HepG2 (cell line): ENCODE results near the gene PAM16. TPM values are rescaled to one million over a fixed set of nuclear protein-coding genes. Genes with fewer than 3 reads are reported as not detected.
A peak's percentile ranks its signal among the peaks of the same experiment; 100 is the strongest.

Experiments
- ATAD3A ChIP-seq: sonication (generic); formaldehyde crosslinking; IDR thresholded peaks from 2 replicates; pipeline ENCODE4 v1.4.0; 2020; ENCODE audit warnings: missing genetic modification reagents
- ATF3 ChIP-seq: sonication (generic); formaldehyde crosslinking; IDR thresholded peaks from 2 replicates; pipeline ENCODE4 v1.4.0; 2020; ENCODE audit warnings: missing genetic modification reagents
- DMTF1 ChIP-seq: sonication (generic); formaldehyde crosslinking; IDR thresholded peaks from 2 replicates; pipeline ENCODE4 v1.4.0; 2020; ENCODE audit warnings: mild to moderate bottlenecking, missing genetic modification reagents
- HINFP ChIP-seq: sonication (generic); formaldehyde crosslinking; IDR thresholded peaks from 2 replicates; pipeline ENCODE4 v1.4.0; 2020; ENCODE audit warnings: low read depth, mild to moderate bottlenecking, missing genetic modification reagents
- LCORL ChIP-seq, 2 experiments: fragments of 450-650 bp in 1 of 2; sonication (generic) in 1 of 2; formaldehyde crosslinking in 1 of 2; IDR thresholded peaks; 2 replicates each; pipeline versions ENCODE4 v1.5.0 to v1.6.1; 2017 to 2020; ENCODE audit warnings: antibody characterized with exemption in 1 of 2, missing genetic modification reagents in 1 of 2
- NFIC ChIP-seq: IDR thresholded peaks from 2 replicates; pipeline ENCODE4 v1.6.1; 2012; ENCODE audit warnings: mild to moderate bottlenecking, low read length, inconsistent platforms
- PHF8 ChIP-seq: sonication (generic); formaldehyde crosslinking; IDR thresholded peaks from 2 replicates; pipeline ENCODE4 v1.5.0; 2020; ENCODE audit warnings: missing genetic modification reagents
- RBFOX2 ChIP-seq: fragments of 200-400 bp; formaldehyde crosslinking; IDR thresholded peaks from 2 replicates; pipeline ENCODE4 v1.6.1; 2017; ENCODE audit warnings: low read depth, mild to moderate bottlenecking, low read length
- RFX5 ChIP-seq: IDR thresholded peaks from 2 replicates; pipeline ENCODE4 v1.6.1; 2011; ENCODE audit warnings: low read depth, low read length, improper control_type of control experiment
- SATB2 ChIP-seq: sonication (generic); formaldehyde crosslinking; IDR thresholded peaks from 2 replicates; pipeline ENCODE4 v1.5.0; 2020; ENCODE audit warnings: missing genetic modification reagents
- TMF1 ChIP-seq: sonication (generic); formaldehyde crosslinking; IDR thresholded peaks from 2 replicates; pipeline ENCODE4 v1.8.1; 2022; ENCODE audit warnings: low read depth, missing genetic modification reagents
- ZFP36L2 ChIP-seq: sonication (generic); formaldehyde crosslinking; IDR thresholded peaks from 2 replicates; pipeline ENCODE4 v1.4.0; 2020; ENCODE audit warnings: missing genetic modification reagents
- ZMAT3 ChIP-seq: sonication (generic); formaldehyde crosslinking; conservative IDR thresholded peaks from 2 replicates; pipeline ENCODE4 v1.7.0; 2021; ENCODE audit warnings: missing genetic modification reagents
- ZNF17 ChIP-seq: sonication (generic); formaldehyde crosslinking; IDR thresholded peaks from 2 replicates; pipeline ENCODE4 v1.5.0; 2020; ENCODE audit warnings: mild to moderate bottlenecking, missing genetic modification reagents
- ZNF362 ChIP-seq: sonication (generic); formaldehyde crosslinking; IDR thresholded peaks from 2 replicates; pipeline ENCODE4 v1.4.0; 2020; ENCODE audit warnings: missing genetic modification reagents, mild to moderate bottlenecking, borderline replicate concordance
- ZNF432 ChIP-seq: sonication (generic); formaldehyde crosslinking; IDR thresholded peaks from 2 replicates; pipeline ENCODE4 v1.5.0; 2020; ENCODE audit warnings: missing genetic modification reagents, mild to moderate bottlenecking, borderline replicate concordance
- ZNF577 ChIP-seq: sonication (generic); formaldehyde crosslinking; IDR thresholded peaks from 2 replicates; pipeline ENCODE4 v1.4.0; 2020; ENCODE audit warnings: mild to moderate bottlenecking, low read depth, missing genetic modification reagents, borderline replicate concordance
- ZNF614 ChIP-seq: IDR thresholded peaks from 2 replicates; pipeline ENCODE4 v1.6.1; 2018; ENCODE audit warnings: missing biosample characterization, missing genetic modification reagents, inconsistent platforms, borderline replicate concordance
- ZNF670 ChIP-seq: sonication (generic); formaldehyde crosslinking; IDR thresholded peaks from 2 replicates; pipeline ENCODE4 v1.8.0; 2022; ENCODE audit warnings: mild to moderate bottlenecking, missing genetic modification reagents, borderline replicate concordance
- ZNF773 ChIP-seq: sonication (generic); formaldehyde crosslinking; IDR thresholded peaks from 2 replicates; pipeline ENCODE4 v1.4.0; 2020; ENCODE audit warnings: missing genetic modification reagents, borderline replicate concordance
- polyA plus RNA-seq, 8 experiments: library from polyadenylated mRNA; depleted of rRNA in 3 of 8; stranded (reverse) in 7 of 8; unstranded in 1 of 8; fragments of >200 nt; fragmentation: Illumina TruSeq in 4 of 8; extraction: Trizol in 4 of 8; gene quantifications; 2 replicates each; pipeline versions ENCODE4 v1.2.1 to v1.2.3, GENCODE V29; 2011 to 2016; ENCODE audit warnings: low read depth in 4 of 8, missing spikeins in 1 of 8, mixed read lengths in 1 of 8; ENCODE audit not compliant: insufficient read depth in 1 of 8
- total RNA-seq, 5 experiments: library from RNA; depleted of rRNA; stranded (reverse); fragments of >200 nt; fragmentation: Illumina TruSeq; extraction: Trizol; gene quantifications; 2 replicates each; pipeline ENCODE4 v1.2.3, GENCODE V29; 2016; ENCODE audit warnings: low read depth in 1 of 5
- TF ChIP-seq, protein P1 (sequence below), 2 experiments: sonication (generic) in 1 of 2; formaldehyde crosslinking in 1 of 2; IDR thresholded peaks; 2 replicates each; pipeline versions ENCODE4 v1.5.1 to v1.6.1; 2011 to 2020; ENCODE audit warnings: borderline replicate concordance in 1 of 2, low read depth in 1 of 2, low read length in 1 of 2, mild to moderate bottlenecking in 1 of 2, missing genetic modification reagents in 1 of 2, moderate library complexity in 1 of 2

PAM16 gene
- total and polyA plus RNA-seq, 2 of the 13 experiments (the other 11 are each of a cell fraction or from before 2014, with no cell fraction given): 51.5 to 51.8 TPM

DNA sequence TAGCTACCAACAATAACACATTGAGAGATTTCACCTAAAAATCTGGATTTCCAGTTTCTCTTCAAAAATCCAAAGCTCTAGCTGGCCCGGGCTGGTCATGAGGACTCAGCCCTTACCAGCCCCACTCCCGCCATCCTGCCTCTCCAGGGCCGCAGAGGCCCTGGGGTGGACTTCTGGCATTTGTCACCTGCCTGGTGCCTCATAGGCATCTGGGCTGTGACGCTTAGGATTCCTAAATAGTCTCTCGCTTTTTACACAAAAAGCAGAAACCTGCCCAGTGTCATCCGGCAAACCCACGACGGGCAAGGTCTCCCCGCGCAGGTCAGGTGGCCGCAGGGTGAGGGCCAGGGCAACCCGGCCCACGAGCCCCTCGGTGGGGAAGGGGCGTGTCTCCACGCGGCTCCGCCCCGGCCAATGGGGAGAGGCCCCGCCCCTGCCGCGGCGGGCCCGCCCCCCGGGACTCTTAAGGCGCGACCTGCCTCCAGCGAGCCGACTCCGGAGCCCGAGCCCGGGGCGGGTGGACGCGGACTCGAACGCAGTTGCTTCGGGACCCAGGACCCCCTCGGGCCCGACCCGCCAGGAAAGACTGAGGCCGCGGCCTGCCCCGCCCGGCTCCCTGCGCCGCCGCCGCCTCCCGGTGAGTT is 20.4 kb upstream of the PAM16 start, which contains the start of gene VASN (continued):
- no peak for TF ChIP-seq ZNF17
- TF ChIP-seq ATAD3A: no peak
- 0 out of 2 replicates have a peak, but pooled peaks have one; percentile 51 for TF ChIP-seq RFX5
- TF ChIP-seq, protein P1, sequence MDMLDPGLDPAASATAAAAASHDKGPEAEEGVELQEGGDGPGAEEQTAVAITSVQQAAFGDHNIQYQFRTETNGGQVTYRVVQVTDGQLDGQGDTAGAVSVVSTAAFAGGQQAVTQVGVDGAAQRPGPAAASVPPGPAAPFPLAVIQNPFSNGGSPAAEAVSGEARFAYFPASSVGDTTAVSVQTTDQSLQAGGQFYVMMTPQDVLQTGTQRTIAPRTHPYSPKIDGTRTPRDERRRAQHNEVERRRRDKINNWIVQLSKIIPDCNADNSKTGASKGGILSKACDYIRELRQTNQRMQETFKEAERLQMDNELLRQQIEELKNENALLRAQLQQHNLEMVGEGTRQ (IDR thresholded peaks at IDR 0.05; ENCODE audit: low read depth, low read length): 0 out of 2 replicates have a peak, but pooled peaks have one; percentile 9
- TF ChIP-seq, protein P1 (CRISPR knock-in tag; IDR thresholded peaks at IDR 0.05; ENCODE audit: borderline replicate concordance): no peak
- no peak for TF ChIP-seq ZNF432 (CRISPR knock-in tag)
- TF ChIP-seq PHF8 (CRISPR knock-in tag): peak; percentile 77
- peak; percentile 97 for TF ChIP-seq RBFOX2
- TF ChIP-seq NFIC: no peak
- TF ChIP-seq ATF3 (CRISPR knock-in tag): 0 out of 2 replicates have a peak, but pooled peaks have one; percentile 28
- TF ChIP-seq TMF1 (CRISPR knock-in tag): no peak; the same call in 1 of the 2 replicates
- TF ChIP-seq SATB2 (CRISPR knock-in tag): 0 out of 2 replicates have a peak, but pooled peaks have one; percentile 41
- no peak for TF ChIP-seq ZNF362 (CRISPR knock-in tag)
- peak; percentile 16; the same call in 1 of the 2 replicates for TF ChIP-seq ZNF614 (CRISPR knock-in tag)
- peak; percentile 81 for TF ChIP-seq ZMAT3
- no peak for TF ChIP-seq ZNF577
- TF ChIP-seq DMTF1 (CRISPR knock-in tag): 0 out of 2 replicates have a peak, but pooled peaks have one; percentile 44
- TF ChIP-seq HINFP (CRISPR knock-in tag): no peak
- TF ChIP-seq ZNF670: no peak; the same call in 1 of the 2 replicates
- no peak for TF ChIP-seq ZFP36L2 (CRISPR knock-in tag)
- no peak for TF ChIP-seq LCORL (IDR thresholded peaks at IDR 0.05)
- no peak for TF ChIP-seq LCORL (CRISPR knock-in tag; IDR thresholded peaks at IDR 0.05)
- no peak for TF ChIP-seq ZNF773 (CRISPR knock-in tag)
